Keratinocyte (primary cell): ENCODE measurements around the gene DPYSL4. TPM values are rescaled to one million over a fixed set of nuclear protein-coding genes. Genes with fewer than 3 reads are reported as not detected.

Experiments
- DNase-seq: peaks from one replicate; pipeline ENCODE4 v3.0.0-alpha.2; 2011; ENCODE audit warnings: low read depth, missing footprints, low spot score
- FAIRE-seq: peaks from 2 replicates; lab custom pipeline; 2011; peaks lifted over from hg19 to GRCh38; lab: Jason Lieb, UNC
- H2AFZ ChIP-seq: 2 replicates; pipeline ENCODE4 v1.6.0; 2012; ENCODE audit warnings: low read length, control low read depth, inconsistent platforms; ENCODE audit not compliant: control insufficient read depth
- H3K27ac ChIP-seq: 2 replicates; pipeline ENCODE4 v1.5.1; 2011; ENCODE audit warnings: low read length; ENCODE audit not compliant: control insufficient read depth, insufficient read depth
- H3K27me3 ChIP-seq: 3 replicates; pipeline ENCODE4 v1.6.0; 2011; ENCODE audit warnings: low read length; ENCODE audit not compliant: control insufficient read depth, insufficient read depth; ENCODE audit errors: extremely low read depth
- H3K36me3 ChIP-seq, 2 experiments: 2 replicates in 1 of 2; 3 replicates in 1 of 2; pipeline ENCODE4 v1.5.1; 2011; ENCODE audit warnings: low read length in 2 of 2, mild to moderate bottlenecking in 1 of 2; ENCODE audit not compliant: control insufficient read depth in 2 of 2, insufficient read depth in 2 of 2; ENCODE audit errors: extremely low read depth in 1 of 2
- H3K4me1 ChIP-seq: 3 replicates; pipeline ENCODE4 v1.5.1; 2011; ENCODE audit warnings: low read length; ENCODE audit not compliant: control insufficient read depth, insufficient read depth; ENCODE audit errors: extremely low read depth
- H3K4me2 ChIP-seq: 3 replicates; pipeline ENCODE4 v1.6.0; 2011; ENCODE audit warnings: low read depth, low read length; ENCODE audit not compliant: control insufficient read depth, insufficient read depth; ENCODE audit errors: extremely low read depth
- H3K4me3 ChIP-seq, 3 experiments: fragments of 200-600 bp in 1 of 3; sonication (generic) in 1 of 3; 2 replicates in 2 of 3; 3 replicates in 1 of 3; pipeline ENCODE4 v1.5.1; 2011 to 2016; ENCODE audit warnings: low read length in 3 of 3, mild to moderate bottlenecking in 3 of 3, control low read depth in 2 of 3, inconsistent platforms in 1 of 3, low read depth in 1 of 3, mixed read lengths in 1 of 3, mixed run types in 1 of 3, moderate library complexity in 1 of 3; ENCODE audit not compliant: control insufficient read depth in 2 of 3, insufficient read depth in 2 of 3; ENCODE audit errors: extremely low read depth in 1 of 3
- H3K79me2 ChIP-seq: 2 replicates; pipeline ENCODE4 v1.6.0; 2012; ENCODE audit warnings: low read length; ENCODE audit not compliant: control insufficient read depth, insufficient read depth
- H3K9ac ChIP-seq: 3 replicates; pipeline ENCODE4 v1.6.0; 2011; ENCODE audit warnings: low read length; ENCODE audit not compliant: control insufficient read depth, insufficient read depth; ENCODE audit errors: extremely low read depth
- H3K9me1 ChIP-seq: 3 replicates; pipeline ENCODE4 v1.6.0; 2011; ENCODE audit warnings: low read length; ENCODE audit not compliant: control insufficient read depth, insufficient read depth; ENCODE audit errors: extremely low read depth
- H3K9me3 ChIP-seq: 2 replicates; pipeline ENCODE4 v1.5.1; 2012; ENCODE audit warnings: low read depth, low read length; ENCODE audit not compliant: control insufficient read depth
- H4K20me1 ChIP-seq: 3 replicates; pipeline ENCODE4 v1.6.0; 2011; ENCODE audit warnings: low read length; ENCODE audit not compliant: control insufficient read depth, insufficient read depth; ENCODE audit errors: extremely low read depth
- EZH2 ChIP-seq: IDR thresholded peaks from one replicate; pipeline ENCODE4 v1.6.1; 2012; ENCODE audit warnings: inconsistent platforms, mild to moderate bottlenecking, low read length, moderate library complexity
- dilution Hi-C: fragments of 300-500 bp; cut with MboI; formaldehyde crosslinking; loops from one replicate; pipeline ENCODE4 v1.7.0; 2020; ENCODE audit warnings: low sequenced_read_pairs; ENCODE audit not compliant: extremely low pct_ligation_motif_present
- polyA plus RNA-seq, 5 experiments: library from polyadenylated mRNA; depleted of rRNA in 3 of 5; stranded (reverse) in 3 of 5; stranded (forward) in 1 of 5; unstranded in 1 of 5; fragments of >200 nt; gene quantifications; 1 replicate in 1 of 5; 2 replicates in 3 of 5; 3 replicates in 1 of 5; pipeline versions ENCODE4 v1.2.1 to v1.2.3, GENCODE V29; 2011 to 2012; ENCODE audit warnings: missing spikeins in 2 of 5, low read depth in 1 of 5, low replicate concordance in 1 of 5
- TF ChIP-seq, protein P1 (sequence below), 3 experiments: IDR thresholded peaks in 1 of 3; conservative IDR thresholded peaks in 1 of 3; optimal IDR thresholded peaks in 1 of 3; 2 replicates in 2 of 3; 3 replicates in 1 of 3; pipeline versions ENCODE3 to v1.5.1; 2011; ENCODE audit warnings: low read length in 3 of 3, mild to moderate bottlenecking in 3 of 3, moderate library complexity in 2 of 3, control low read depth in 1 of 3, inconsistent platforms in 1 of 3; ENCODE audit not compliant: insufficient read depth in 2 of 3; ENCODE audit errors: extremely low read depth in 1 of 3

The DPYSL4 gene
- polyA plus RNA-seq, 1 donor (not counting 4 experiments of a cell fraction or from before 2014, with no cell fraction given) = 7.4 TPM

DNA sequence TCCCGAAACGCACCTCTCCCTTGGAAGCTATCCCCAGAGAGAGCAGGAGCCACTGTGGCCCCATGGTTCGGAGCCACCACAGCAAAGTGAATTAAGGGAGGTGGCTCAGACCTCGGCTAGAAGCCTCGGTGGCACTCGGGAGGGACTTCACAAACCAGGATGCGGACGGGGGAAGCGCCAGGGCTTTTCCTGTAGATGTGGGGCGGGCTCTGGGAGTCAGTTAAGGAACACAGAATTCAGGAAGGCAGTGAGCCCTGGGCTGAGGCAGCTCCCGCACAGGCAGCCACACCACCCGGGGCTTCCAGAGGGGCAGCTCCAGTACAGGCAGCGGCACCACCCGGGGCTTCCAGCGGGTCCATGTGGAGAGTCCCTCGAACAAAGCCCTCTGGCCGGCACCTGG is 42.7 kb upstream of the DPYSL4 start:
- no peak overlapping the region for H3K4me2 ChIP-seq
- dilution Hi-C loops = no loop called here
- H3K9ac ChIP-seq = no peak overlapping the region
- H3K4me1 ChIP-seq = no peaks in the 10 kb centered on the region
- no peaks in the 10 kb centered on the region for H3K9me1 ChIP-seq
- DNase-seq (no peak), FAIRE-seq (no peak)
- TF ChIP-seq, protein P1, sequence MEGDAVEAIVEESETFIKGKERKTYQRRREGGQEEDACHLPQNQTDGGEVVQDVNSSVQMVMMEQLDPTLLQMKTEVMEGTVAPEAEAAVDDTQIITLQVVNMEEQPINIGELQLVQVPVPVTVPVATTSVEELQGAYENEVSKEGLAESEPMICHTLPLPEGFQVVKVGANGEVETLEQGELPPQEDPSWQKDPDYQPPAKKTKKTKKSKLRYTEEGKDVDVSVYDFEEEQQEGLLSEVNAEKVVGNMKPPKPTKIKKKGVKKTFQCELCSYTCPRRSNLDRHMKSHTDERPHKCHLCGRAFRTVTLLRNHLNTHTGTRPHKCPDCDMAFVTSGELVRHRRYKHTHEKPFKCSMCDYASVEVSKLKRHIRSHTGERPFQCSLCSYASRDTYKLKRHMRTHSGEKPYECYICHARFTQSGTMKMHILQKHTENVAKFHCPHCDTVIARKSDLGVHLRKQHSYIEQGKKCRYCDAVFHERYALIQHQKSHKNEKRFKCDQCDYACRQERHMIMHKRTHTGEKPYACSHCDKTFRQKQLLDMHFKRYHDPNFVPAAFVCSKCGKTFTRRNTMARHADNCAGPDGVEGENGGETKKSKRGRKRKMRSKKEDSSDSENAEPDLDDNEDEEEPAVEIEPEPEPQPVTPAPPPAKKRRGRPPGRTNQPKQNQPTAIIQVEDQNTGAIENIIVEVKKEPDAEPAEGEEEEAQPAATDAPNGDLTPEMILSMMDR (optimal IDR thresholded peaks at IDR 0.05 in 1 of 3, IDR thresholded peaks at IDR 0.05 in 1 of 3, conservative IDR thresholded peaks at IDR 0.05 in 1 of 3; ENCODE audit: extremely low read depth in 1 of 3, insufficient read depth in 2 of 3, low read length in 3 of 3) = no peak
- TF ChIP-seq EZH2 = no peak
- no peaks in the 10 kb centered on the region for H4K20me1 ChIP-seq
- H3K9me3 ChIP-seq = no peaks in the 10 kb centered on the region
- no peak overlapping the region for H2AFZ ChIP-seq
- H3K27ac ChIP-seq = no peak overlapping the region
- no peaks in the 10 kb centered on the region for H3K79me2 ChIP-seq
- no peaks in the 10 kb centered on the region for H3K27me3 ChIP-seq
- H3K36me3 ChIP-seq = no peaks in the 10 kb centered on the region
- H3K4me3 ChIP-seq = no peak overlapping the region

DNA sequence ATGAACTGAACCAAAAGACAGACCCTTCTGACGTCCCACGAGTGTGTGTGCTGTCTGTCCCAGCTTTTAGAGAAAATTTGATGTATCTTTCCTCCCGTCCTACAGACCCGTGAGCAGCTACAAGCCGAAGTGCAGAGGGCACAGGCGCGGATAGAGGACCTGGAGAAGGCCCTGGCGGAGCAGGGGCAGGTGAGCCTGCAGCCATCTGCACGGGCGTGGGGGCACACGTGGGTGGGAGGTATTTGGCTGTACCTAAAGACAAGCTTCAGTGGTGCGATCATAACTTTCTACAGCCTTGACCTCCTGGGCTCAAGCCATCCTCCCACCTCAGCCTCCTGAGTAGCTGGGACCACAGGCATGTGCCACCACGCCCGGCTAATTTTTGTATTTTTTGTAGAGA is 41.7 kb upstream of the DPYSL4 start:
- Histone ChIP-seq H3K9me3 (no peaks in the 10 kb centered on the region), H3K4me3 (no peak overlapping the region), H3K4me1 (no peaks in the 10 kb centered on the region), H4K20me1 (no peaks in the 10 kb centered on the region), H2AFZ (no peak overlapping the region), H3K9ac (no peak overlapping the region), H3K27me3 (no peaks in the 10 kb centered on the region), H3K79me2 (no peaks in the 10 kb centered on the region), H3K27ac (no peak overlapping the region), H3K4me2 (no peak overlapping the region), H3K9me1 (no peaks in the 10 kb centered on the region), H3K36me3 (no peaks in the 10 kb centered on the region)
- dilution Hi-C loops = no loop called here
- FAIRE-seq (no peak), DNase-seq (no peak)
- TF ChIP-seq, protein P1 (optimal IDR thresholded peaks at IDR 0.05 in 1 of 3, IDR thresholded peaks at IDR 0.05 in 1 of 3, conservative IDR thresholded peaks at IDR 0.05 in 1 of 3; ENCODE audit: extremely low read depth in 1 of 3, insufficient read depth in 2 of 3, low read length in 3 of 3) = no peak
- TF ChIP-seq EZH2 = no peak
